Kidney glomerular epithelial cell (primary cell): ENCODE data around the gene HIP1R.

Experiments used
- DNase-seq: peaks from one replicate; lab custom pipeline; 2025; lab: John Stamatoyannopoulos, UW

The HIP1R gene

GRCh38 chr12:122860854-122861586, 25.8 kb downstream of the HIP1R start:
- DNase-seq, result no peak

DNA sequence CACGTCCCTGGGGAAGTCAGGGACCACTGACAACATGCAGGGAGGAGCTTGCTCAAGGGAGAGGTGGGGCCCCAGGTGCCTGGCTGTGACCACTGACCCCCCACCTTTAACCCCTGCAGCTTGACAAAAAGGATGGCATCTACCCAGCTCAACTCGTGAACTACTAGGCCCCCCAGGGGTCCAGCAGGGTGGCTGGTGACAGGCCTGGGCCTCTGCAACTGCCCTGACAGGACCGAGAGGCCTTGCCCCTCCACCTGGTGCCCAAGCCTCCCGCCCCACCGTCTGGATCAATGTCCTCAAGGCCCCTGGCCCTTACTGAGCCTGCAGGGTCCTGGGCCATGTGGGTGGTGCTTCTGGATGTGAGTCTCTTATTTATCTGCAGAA, 26.3 kb downstream of the HIP1R start:
- DNase-seq, result no peak

GRCh38 chr12:122862110-122862634, 26.9 kb downstream of the HIP1R start:
- no peak for DNase-seq

DNA sequence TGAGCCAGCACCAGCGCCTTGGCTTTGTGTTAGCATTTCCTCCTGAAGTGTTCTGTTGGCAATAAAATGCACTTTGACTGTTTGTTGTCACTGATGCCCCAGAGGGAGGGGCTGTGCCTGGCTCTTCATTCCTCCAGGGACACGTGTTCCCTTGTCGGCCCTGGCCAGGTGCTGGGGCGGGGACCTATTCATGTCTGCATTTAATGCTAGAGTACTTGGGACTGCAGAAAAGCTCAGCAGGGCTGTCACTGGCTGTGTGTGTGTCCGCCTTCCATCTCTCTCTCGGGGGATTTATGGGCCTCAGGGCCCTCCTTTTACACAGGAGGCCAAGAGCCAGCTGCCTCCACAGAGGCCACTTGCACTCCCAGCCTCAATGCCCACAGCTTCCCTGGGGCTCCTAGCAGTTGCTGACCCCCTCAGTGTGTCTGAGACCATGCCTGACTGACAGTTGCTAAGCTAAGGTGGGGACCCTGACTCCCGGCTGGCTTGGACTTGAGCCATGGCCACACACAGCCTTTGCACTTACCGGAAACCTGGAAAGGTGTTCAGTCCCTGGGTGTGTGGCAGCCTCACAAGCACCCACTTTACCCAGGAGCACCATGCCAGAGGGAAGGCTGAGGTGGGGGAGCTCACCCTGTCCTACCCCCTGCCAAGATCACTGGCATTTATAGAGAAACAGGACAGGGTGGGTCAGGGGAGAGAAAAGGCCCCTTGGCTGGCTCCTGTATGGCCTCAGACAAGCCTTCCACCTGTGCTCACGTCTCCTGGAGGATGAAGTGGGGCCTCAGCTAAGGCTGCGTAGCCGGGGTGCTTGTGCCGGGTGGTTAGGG, 27.8 kb downstream of the HIP1R start:
- no peak for DNase-seq

- no peak for DNase-seq
These were observed 29.6 kb downstream of the HIP1R start for GRCh38 chr12:122864894-122865253.

DNA sequence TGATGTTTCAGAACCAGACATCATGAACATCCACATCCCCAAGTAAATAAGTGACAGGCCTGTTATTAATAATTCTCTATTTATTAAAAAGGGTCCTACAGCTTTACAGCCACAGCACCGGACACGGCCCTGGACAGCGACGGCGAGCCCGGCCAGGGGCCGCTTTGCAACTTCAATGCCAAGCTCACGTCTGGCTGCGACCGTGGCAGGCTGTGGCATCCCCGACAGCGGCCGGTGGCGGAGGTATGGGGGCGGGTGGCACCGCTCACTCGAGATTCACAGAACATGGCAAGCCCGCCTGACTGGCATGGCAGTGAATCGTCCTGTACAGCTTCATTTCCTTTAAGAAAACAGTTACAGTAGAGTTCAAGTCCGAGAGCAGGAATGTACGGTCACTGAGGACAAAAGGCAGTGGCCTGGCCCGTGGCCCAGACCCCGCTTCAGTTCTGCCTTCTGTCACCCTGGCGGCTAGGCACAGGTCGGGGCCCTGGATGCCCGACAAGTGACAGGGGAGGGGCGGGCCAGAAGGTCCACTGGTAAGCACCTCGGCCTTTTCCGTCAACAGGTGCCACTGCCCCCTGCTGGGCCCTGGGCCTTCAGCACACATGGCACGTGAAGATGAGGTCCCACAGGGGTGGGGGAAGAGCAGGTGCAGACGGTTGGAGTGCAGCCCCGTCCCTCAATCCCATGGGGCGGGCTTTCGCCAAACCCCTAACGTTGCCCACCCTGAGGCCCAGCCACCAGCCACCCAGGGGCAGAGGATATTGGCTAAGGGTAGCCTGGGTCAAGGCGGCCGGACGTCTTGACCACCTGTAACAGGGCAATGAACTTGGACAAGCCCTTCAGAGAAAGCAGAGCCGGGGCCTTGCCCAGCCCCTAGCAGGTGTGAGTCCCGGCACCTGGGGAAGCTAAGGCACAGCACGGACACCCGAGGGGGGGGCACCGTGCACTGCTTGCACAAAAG, 30.3 kb downstream of the HIP1R start:
- peak; percentile 9 for DNase-seq

GRCh38 chr12:122866379-122866778, 31.1 kb downstream of the HIP1R start:
- DNase-seq, result no peak

DNA sequence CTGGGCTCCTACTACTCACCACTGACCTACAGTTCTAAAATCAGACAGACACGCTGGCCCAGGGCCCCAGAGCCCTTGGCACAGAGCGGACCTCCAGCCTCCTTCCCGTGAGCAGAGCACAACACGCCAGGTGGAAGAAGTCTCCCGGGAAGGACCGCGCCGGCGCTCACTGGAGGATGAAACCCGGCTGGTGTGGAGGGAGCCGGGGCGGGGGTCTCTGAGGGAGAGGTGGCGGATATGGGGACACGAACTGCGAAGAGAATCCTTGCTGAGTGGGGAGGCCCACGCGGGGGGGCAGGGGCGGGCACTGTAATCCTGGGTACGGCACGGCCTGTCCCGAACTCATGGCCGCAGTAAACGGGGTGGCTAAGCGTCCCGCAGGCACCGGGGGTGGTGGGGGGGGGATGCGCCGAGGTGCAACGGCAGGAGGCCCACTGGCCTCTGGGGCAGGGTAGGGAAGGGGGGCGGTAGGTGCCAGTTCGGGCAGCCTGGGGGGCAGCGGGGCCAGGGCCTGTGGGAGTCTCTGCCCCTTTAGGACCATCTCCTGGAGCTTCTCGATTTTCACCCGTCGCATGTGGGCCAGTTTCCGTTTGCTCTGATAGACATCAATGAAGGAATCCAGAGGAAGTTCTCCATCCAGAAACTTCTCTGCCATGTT, 31.8 kb downstream of the HIP1R start:
- no peak for DNase-seq

GRCh38 chr12:122867691-122868461, 32.6 kb downstream of the HIP1R start:
- no peak for DNase-seq

- DNase-seq, result no peak
These were observed 33.4 kb downstream of the HIP1R start for GRCh38 chr12:122868471-122869177.

GRCh38 chr12:122869207-122869973, 34.1 kb downstream of the HIP1R start:
- DNase-seq, result no peak

DNA sequence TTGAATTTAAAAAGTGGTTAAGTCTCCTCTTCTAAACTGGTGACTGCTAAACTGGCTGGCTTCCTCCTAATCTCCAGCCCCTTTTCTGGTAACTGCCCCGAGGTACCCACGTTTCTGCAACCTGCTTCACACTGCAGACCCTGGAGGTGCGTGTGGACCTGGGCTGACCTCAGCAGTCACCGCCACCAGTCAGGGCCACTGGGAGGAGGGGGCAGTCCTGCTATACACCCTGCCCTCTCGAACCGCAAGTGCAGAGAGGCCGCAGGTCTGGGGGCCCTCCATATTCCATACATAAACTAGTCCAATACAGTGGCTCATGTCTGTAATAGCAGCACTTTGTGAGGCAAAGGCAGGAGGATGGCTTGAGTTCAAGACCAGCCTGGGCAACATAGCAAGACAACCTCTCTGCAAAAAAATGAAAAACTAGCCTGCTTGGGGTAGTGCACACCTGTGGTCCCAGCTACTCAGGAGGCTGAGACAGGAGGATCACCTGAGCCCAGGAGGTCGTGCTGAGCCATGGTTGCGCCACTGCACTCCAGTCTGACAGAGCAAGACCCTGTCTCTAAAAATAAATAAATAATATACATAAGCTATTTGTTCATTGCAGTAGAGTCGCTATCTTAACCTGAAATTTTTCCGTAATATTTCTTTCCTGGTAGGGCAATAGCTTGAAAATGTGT, 35.0 kb downstream of the HIP1R start:
- DNase-seq, result no peak

- no peak for DNase-seq
These were observed 35.8 kb downstream of the HIP1R start for GRCh38 chr12:122870867-122871664.

- DNase-seq, result no peak
These were observed 36.9 kb downstream of the HIP1R start for GRCh38 chr12:122871851-122872780.

DNA sequence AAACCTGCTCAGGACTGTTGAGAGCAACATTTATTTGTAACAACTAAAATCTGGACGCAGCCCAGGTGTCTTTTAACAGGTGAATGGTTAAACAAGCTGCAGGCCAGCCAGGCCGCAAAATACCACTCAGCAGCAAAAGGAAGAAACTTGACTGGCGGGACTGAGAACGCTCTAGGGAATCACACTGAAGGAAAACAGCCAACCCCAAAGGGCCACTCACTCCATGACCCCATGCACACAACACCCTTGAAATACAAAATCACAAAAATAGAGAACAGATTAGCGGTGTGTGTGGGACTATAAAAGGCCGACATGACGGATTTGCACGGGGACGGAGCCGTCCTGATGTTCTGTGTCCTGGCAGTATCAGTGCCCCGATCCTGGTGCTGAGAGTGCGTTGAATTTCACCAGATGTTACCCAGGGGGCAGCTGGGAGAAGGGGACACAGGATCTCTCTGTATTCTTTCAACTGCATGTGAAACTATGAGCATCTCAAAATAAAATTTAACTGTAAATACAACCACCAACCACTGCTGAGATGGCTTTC, 37.6 kb downstream of the HIP1R start:
- no peak for DNase-seq

- DNase-seq, result no peak
These were observed 38.3 kb downstream of the HIP1R start for GRCh38 chr12:122873540-122873939.
